Gastroesophageal sphincter (tissue), 4 donors: ENCODE measurements around the gene TBC1D9. TPM values are rescaled to one million over a fixed set of nuclear protein-coding genes. Genes with fewer than 3 reads are reported as not detected.

Experiments
- ATAC-seq: fragments of 150-250 bp; one replicate; pipeline ENCODE4 v1.9.1; 2016; ENCODE audit warnings: mild to moderate bottlenecking, moderate library complexity
- H3K27ac ChIP-seq, 4 donors: fragments of 200-600 bp; sonication (generic) in 3 of 4; 1 replicate in 3 of 4; 2 replicates in 1 of 4; pipeline ENCODE4 v1.5.1; 2016 to 2019
- H3K27me3 ChIP-seq: fragments of 200-600 bp; sonication (generic); one replicate; pipeline ENCODE4 v1.5.1; 2019
- H3K36me3 ChIP-seq, 2 donors: fragments of 200-600 bp; sonication (generic); one replicate each; pipeline ENCODE4 v1.5.1; 2019; ENCODE audit warnings: control low read depth in 1 of 2
- H3K4me1 ChIP-seq, 3 donors: fragments of 200-600 bp; sonication (generic); 1 replicate in 2 of 3; 2 replicates in 1 of 3; pipeline ENCODE4 v1.5.1; 2016 to 2019; ENCODE audit warnings: control low read depth in 2 of 3
- H3K4me3 ChIP-seq, 2 donors: fragments of 200-600 bp; sonication (generic); one replicate each; pipeline ENCODE4 v1.5.1; 2019; ENCODE audit warnings: mild to moderate bottlenecking in 1 of 2, moderate library complexity in 1 of 2
- H3K9me3 ChIP-seq, 3 donors: fragments of 200-600 bp; sonication (generic); one replicate each; pipeline ENCODE4 v1.5.1; 2017 to 2019; ENCODE audit warnings: control low read depth in 2 of 3
- CTCF ChIP-seq, 4 experiments: fragments of 200-600 bp in 2 of 4; fragments of 450-650 bp in 2 of 4; sonication (generic) in 1 of 4; IDR thresholded peaks; one replicate each; pipeline ENCODE4 v1.5.1; 2017 to 2019; ENCODE audit warnings: antibody characterized with exemption in 4 of 4, mild to moderate bottlenecking in 2 of 4, moderate library complexity in 2 of 4
- EP300 ChIP-seq: sonication (generic); formaldehyde crosslinking; IDR thresholded peaks from one replicate; pipeline ENCODE4 v1.6.1; 2017; ENCODE audit warnings: antibody characterized with exemption, mild to moderate bottlenecking
- POLR2A ChIP-seq, 2 donors: fragments of 450-650 bp; IDR thresholded peaks; one replicate each; pipeline ENCODE4 v1.6.1; 2017; ENCODE audit warnings: antibody characterized with exemption in 2 of 2, mild to moderate bottlenecking in 2 of 2, moderate library complexity in 1 of 2
- POLR2AphosphoS5 ChIP-seq: sonication (generic); formaldehyde crosslinking; IDR thresholded peaks from one replicate; pipeline ENCODE4 v1.6.1; 2017; ENCODE audit warnings: antibody characterized with exemption
- WGBS, 2 donors: methylation state at CpG; one replicate each; pipeline ENCODE4 v1.1.5; 2018; ENCODE audit warnings: low coverage in 1 of 2; 5-methylcytosine and 5-hydroxymethylcytosine counted together
- total RNA-seq, 4 donors: library from RNA; depleted of rRNA; stranded (reverse); fragments of >200 nt; gene quantifications; one replicate each; pipeline ENCODE4 v1.1.0, GENCODE V29; 2016

Gene TBC1D9
- total RNA-seq: 10 to 100 TPM; 10.9 to 23.8 (median 16.6) TPM

GRCh38 chr4:140756319-140757231 lies at the start of gene TBC1D9:
TBC1D9 (minus strand) TSS chr4:140756385; CDS start chr4:140756045, 340 bp downstream.
- H3K4me1 ChIP-seq: peaks cover 0 to 37% (median 0%) of the 10 kb centered on the region in 3 donors
- H3K9me3 ChIP-seq: no peaks in the 10 kb centered on the region
- peak; percentile 72 for ATAC-seq
- TF ChIP-seq POLR2AphosphoS5: peak; percentile 53
- TF ChIP-seq POLR2A (IDR thresholded peaks at IDR 0.05): peak; percentile 45 to 54
- peak in 3 of 4 experiments; percentile 21 to 40 (median 29) for TF ChIP-seq CTCF (IDR thresholded peaks at IDR 0.05)
- TF ChIP-seq EP300: no peak
- H3K27ac ChIP-seq: peak within 1 kb of the TSS; percentile 78 to 95 (median 94)
- H3K36me3 ChIP-seq: no peaks in the 10 kb centered on the region
- 0% methylated on average over 4 to 10 of the region's 73 CpGs for WGBS, 2 donors
- peak within 1 kb of the TSS; percentile 77 to 88 for H3K4me3 ChIP-seq
- H3K27me3 ChIP-seq: no peaks in the 10 kb centered on the region

GRCh38 chr4:140805293-140805692 lies 49.1 kb upstream of the TBC1D9 start:
- Histone ChIP-seq H3K4me1 (peaks cover 0 to 14% (median 5%) of the 10 kb centered on the region in 3 donors), H3K9me3 (no peaks in the 10 kb centered on the region), H3K27ac (no peak overlapping the region), H3K36me3 (no peaks in the 10 kb centered on the region), H3K27me3 (no peaks in the 10 kb centered on the region), H3K4me3 (no peak overlapping the region)
- no peak for ATAC-seq
- TF ChIP-seq EP300 (no peak), CTCF (IDR thresholded peaks at IDR 0.05) (no peak), POLR2AphosphoS5 (no peak), POLR2A (IDR thresholded peaks at IDR 0.05) (no peak)

GRCh38 chr4:140802591-140802990 lies 46.4 kb upstream of the TBC1D9 start:
- WGBS, 2 donors: 93% methylated on average over 4 to 5 of the region's 5 CpGs
- Histone ChIP-seq H3K4me1 (peaks cover 0 to 7% (median 2%) of the 10 kb centered on the region in 3 donors), H3K27me3 (no peaks in the 10 kb centered on the region), H3K4me3 (no peak overlapping the region), H3K36me3 (no peaks in the 10 kb centered on the region), H3K27ac (no peak overlapping the region), H3K9me3 (no peaks in the 10 kb centered on the region)
- ATAC-seq: no peak
- no peak for TF ChIP-seq CTCF (IDR thresholded peaks at IDR 0.05)
- TF ChIP-seq POLR2AphosphoS5: no peak
- TF ChIP-seq POLR2A (IDR thresholded peaks at IDR 0.05): no peak
- no peak for TF ChIP-seq EP300

- no peak overlapping the region for H3K4me3 ChIP-seq
- WGBS, 2 donors: 70 to 100% methylated on average over 1 to 5 of the region's 5 CpGs
- no peaks in the 10 kb centered on the region for H3K36me3 ChIP-seq
- TF ChIP-seq POLR2AphosphoS5 (no peak), CTCF (IDR thresholded peaks at IDR 0.05) (no peak), EP300 (no peak), POLR2A (IDR thresholded peaks at IDR 0.05) (no peak)
- no peak for ATAC-seq
- H3K27ac ChIP-seq: no peak overlapping the region
- no peaks in the 10 kb centered on the region for H3K4me1 ChIP-seq
- H3K27me3 ChIP-seq: no peaks in the 10 kb centered on the region
- no peaks in the 10 kb centered on the region for H3K9me3 ChIP-seq
Observed at GRCh38 chr4:140800666-140801065, 44.5 kb upstream of the TBC1D9 start.
